Ovary (tissue), 9 donors: ENCODE results near the gene FLOT2. TPM values are rescaled to one million over a fixed set of nuclear protein-coding genes. Genes with fewer than 3 reads are reported as not detected.

Source experiments
- DNase-seq, 5 donors: peaks; one replicate each; pipeline ENCODE4 v3.0.0-alpha.2; 2019 to 2020
- H3K27ac ChIP-seq, 2 donors: fragments of 200-600 bp; one replicate each; pipeline versions ENCODE4 v1.5.1 to v1.8.0; 2019 to 2022
- H3K27me3 ChIP-seq: fragments of 200-600 bp; one replicate; pipeline ENCODE4 v1.8.0; 2022
- H3K36me3 ChIP-seq: fragments of 200-600 bp; sonication (generic); one replicate; pipeline ENCODE4 v1.5.1; 2019
- H3K4me1 ChIP-seq: one replicate; pipeline ENCODE4 v1.8.1; 2013; ENCODE audit warnings: mild to moderate bottlenecking, moderate library complexity; ENCODE audit not compliant: insufficient read depth
- H3K4me3 ChIP-seq: fragments of 200-600 bp; sonication (generic); one replicate; pipeline ENCODE4 v1.5.1; 2017
- H3K9me3 ChIP-seq, 2 donors: fragments of 200-600 bp in 1 of 2; sonication (generic) in 1 of 2; one replicate each; pipeline versions ENCODE4 v1.5.1 to v1.8.1; 2013 to 2019; ENCODE audit warnings: mild to moderate bottlenecking in 1 of 2, moderate library complexity in 1 of 2
- CTCF ChIP-seq, 3 donors: fragments of 450-650 bp in 2 of 3; fragments of 200-600 bp in 1 of 3; IDR thresholded peaks; one replicate each; pipeline versions ENCODE4 v1.5.1 to v1.8.0; 2016 to 2022; ENCODE audit warnings: antibody characterized with exemption in 3 of 3, mild to moderate bottlenecking in 1 of 3
- EP300 ChIP-seq: sonication (generic); formaldehyde crosslinking; IDR thresholded peaks from one replicate; pipeline ENCODE4 v1.6.1; 2017; ENCODE audit warnings: antibody characterized with exemption
- POLR2A ChIP-seq: fragments of 450-650 bp; IDR thresholded peaks from one replicate; pipeline ENCODE4 v1.6.1; 2017; ENCODE audit warnings: antibody characterized with exemption, mild to moderate bottlenecking, moderate library complexity
- whole genome bisulfite sequencing, 3 donors: extraction: QIAGEN DNeasy Blood & Tissue Kit in 1 of 3; methylation state at CpG; one replicate each; pipeline versions ENCODE4 v1.1.5 to v1.1.7; 2013 to 2017; 5-methylcytosine and 5-hydroxymethylcytosine counted together
- intact Hi-C, 4 donors: fragments of 100-400 bp; cut with DNase I; formaldehyde crosslinking; loops; one replicate each; pipeline versions ENCODE4 v1.11.0 to v1.15.1; 2022 to 2023
- polyA plus RNA-seq, 2 donors: library from polyadenylated mRNA; stranded (reverse); fragments of 200-250 nt in 1 of 2; fragments of 350-450 nt in 1 of 2; fragmentation: Illumina TruSeq in 1 of 2; extraction: RNeasy Lipid Tissue Mini Kit (QIAGEN cat#74804) in 1 of 2; gene quantifications; one replicate each; pipeline ENCODE4 v1.2.3, GENCODE V29; 2013 to 2014
- total RNA-seq, 7 donors: library from RNA; depleted of rRNA in 2 of 7; stranded (reverse); fragments of >200 nt in 2 of 7; fragmentation: NEBNext Ultra II Directional in 3 of 7; extraction: Animal tissue kit (Norgen Biotek cat#: 25700) in 3 of 7; gene quantifications; one replicate each; pipeline versions ENCODE4 v1.1.0 to v1.2.4, GENCODE V29; 2016 to 2023
- donor health status: DM: no; HTN: no; CAD: no; lungs with moderate emphysema.
- donor health status: DM: no; HTN: no; CAD: no.
- donor health status: Bipolar disorder and iron deficiency.
- donor health status: DM: yes; HTN: yes; CAD: no.
- donor health status: DM: no; HTN: no; CAD: no.
- donor health status: DM: yes; HTN: yes; CAD: no.

FLOT2 gene
- total and polyA plus RNA-seq, 9 donors, result 29.3 to 82.3 (median 72.6) TPM

DNA sequence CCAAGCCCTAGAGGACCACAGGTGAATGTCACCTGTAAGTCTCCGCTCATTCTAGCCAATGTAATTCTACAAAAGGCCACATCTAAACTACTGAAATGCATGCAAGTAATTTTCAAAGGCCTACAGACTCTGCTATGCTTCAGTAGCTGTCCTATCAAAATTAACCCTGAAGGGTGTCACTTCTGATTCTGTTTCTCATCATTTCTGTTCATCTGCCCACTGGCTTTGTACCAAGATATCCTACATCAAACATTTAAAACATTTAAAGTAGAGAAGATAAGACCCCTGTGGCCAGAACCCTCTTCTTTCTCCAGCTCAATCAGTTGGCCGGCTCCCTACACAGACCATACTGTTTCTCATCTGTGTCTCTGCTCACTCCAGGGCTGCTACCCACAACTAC is 32.3 kb upstream of the FLOT2 start:
- intact Hi-C loops, result no loop called here

GRCh38 chr17:28928061-28928460 is 30.5 kb upstream of the FLOT2 start:
- peaks cover 2% of the 10 kb centered on the region for H3K4me1 ChIP-seq
- 93 to 96% (median 94%) methylated on average over 2 of the region's 2 CpGs for WGBS, 3 donors
- DNase-seq, result no peak
- no peak overlapping the region for H3K27ac ChIP-seq
- no peaks in the 10 kb centered on the region for H3K9me3 ChIP-seq
- intact Hi-C loops, result no loop called here
- TF ChIP-seq POLR2A (no peak), CTCF (IDR thresholded peaks at IDR 0.05) (no peak), EP300 (no peak)
- no peaks in the 10 kb centered on the region for H3K27me3 ChIP-seq
- H3K36me3 ChIP-seq, result no peaks in the 10 kb centered on the region
- H3K4me3 ChIP-seq, result no peak overlapping the region

More for the DNA sequence above, 32.3 kb upstream of the FLOT2 start:
- TF ChIP-seq EP300 (no peak), CTCF (IDR thresholded peaks at IDR 0.05) (no peak), POLR2A (no peak)
- DNase-seq, result no peak
- H3K4me1 ChIP-seq, result peaks cover 2% of the 10 kb centered on the region
- H3K4me3 ChIP-seq, result no peak overlapping the region
- H3K27ac ChIP-seq, result no peak overlapping the region
- H3K36me3 ChIP-seq, result no peaks in the 10 kb centered on the region
- 95 to 100% (median 96%) methylated on average over 2 of the region's 2 CpGs for WGBS, 3 donors
- no peaks in the 10 kb centered on the region for H3K9me3 ChIP-seq
- no peaks in the 10 kb centered on the region for H3K27me3 ChIP-seq

DNA sequence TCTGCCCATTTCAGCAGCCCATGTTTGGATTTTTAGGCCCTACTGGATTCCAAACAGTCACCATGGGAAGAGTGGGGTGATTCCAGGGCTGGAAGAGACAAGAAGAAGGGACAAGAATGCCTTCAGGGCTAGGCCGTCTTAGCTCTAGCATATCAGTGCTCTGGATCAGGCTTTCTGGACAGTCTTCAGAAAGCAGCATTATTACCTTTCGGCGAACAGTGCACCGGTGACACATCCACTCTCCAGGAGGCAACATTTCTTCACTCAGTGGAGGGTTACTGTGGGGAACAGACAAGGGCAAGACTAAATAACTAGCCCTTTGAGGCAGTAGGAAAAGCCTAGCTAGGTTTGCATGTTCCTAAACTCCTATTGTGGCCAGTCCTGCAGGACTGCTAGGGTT is 29.3 kb upstream of the FLOT2 start:
- intact Hi-C loops, result no loop called here
- H3K27ac ChIP-seq, result no peak overlapping the region
- H3K4me3 ChIP-seq, result no peak overlapping the region
- DNase-seq, result no peak
- no peaks in the 10 kb centered on the region for H3K9me3 ChIP-seq
- TF ChIP-seq POLR2A (no peak), CTCF (IDR thresholded peaks at IDR 0.05) (no peak), EP300 (no peak)
- 93 to 98% (median 94%) methylated on average over 4 of the region's 4 CpGs for WGBS, 3 donors
- no peaks in the 10 kb centered on the region for H3K27me3 ChIP-seq
- peaks cover 2% of the 10 kb centered on the region for H3K4me1 ChIP-seq
- no peaks in the 10 kb centered on the region for H3K36me3 ChIP-seq

DNA sequence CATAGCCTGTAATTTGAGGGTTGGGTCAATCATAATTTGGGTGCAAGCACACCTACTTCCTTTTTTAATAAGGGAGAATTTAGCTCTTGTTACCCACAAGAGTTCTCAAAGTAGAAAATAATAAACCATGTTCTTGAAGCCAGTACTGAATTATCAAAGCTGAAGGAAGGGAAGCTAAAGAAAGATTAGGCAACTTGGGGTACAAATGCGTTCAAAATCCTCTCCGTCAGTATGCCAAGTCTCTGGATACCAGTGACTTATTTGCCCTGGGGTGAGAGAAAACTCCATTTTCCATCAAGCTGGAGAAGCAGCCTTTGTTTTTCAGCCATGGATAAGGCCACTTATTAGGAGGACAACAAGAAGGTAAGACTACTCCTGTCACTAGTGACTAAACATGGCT is 28.8 kb upstream of the FLOT2 start:
- peaks cover 2% of the 10 kb centered on the region for H3K4me1 ChIP-seq
- TF ChIP-seq POLR2A, result no peak
- TF ChIP-seq EP300, result no peak
- TF ChIP-seq CTCF (IDR thresholded peaks at IDR 0.05), result no peak
- H3K27me3 ChIP-seq, result no peaks in the 10 kb centered on the region
- no peak for DNase-seq
- H3K4me3 ChIP-seq, result no peak overlapping the region
- H3K9me3 ChIP-seq, result no peaks in the 10 kb centered on the region
- no peaks in the 10 kb centered on the region for H3K36me3 ChIP-seq
- 87 to 95% (median 93%) methylated on average over 2 of the region's 2 CpGs for WGBS, 3 donors
- intact Hi-C loops, result no loop called here
- no peak overlapping the region for H3K27ac ChIP-seq

DNA sequence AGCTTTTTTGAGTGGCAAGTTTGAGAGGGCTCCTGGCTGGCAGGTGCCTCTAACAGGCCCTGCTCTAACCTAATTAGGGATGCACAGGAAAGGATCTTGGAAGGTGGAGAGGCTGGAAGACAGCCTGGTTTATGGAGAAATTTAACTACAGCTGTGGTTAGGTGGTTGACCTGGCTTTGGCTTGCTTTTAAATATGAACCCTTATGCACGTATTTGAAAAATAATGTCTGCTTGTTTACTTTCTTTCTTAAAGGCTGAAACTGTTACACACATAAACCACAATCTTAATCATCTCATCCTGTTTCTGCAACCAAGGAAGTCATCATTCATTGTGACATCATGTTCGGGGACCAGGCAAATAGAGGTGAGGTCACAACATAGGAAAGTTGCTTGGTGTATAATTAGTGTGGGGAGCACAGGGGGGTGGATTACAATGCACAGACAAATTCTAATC is 28.4 kb upstream of the FLOT2 start:
- intact Hi-C loops, result no loop called here
- no peaks in the 10 kb centered on the region for H3K36me3 ChIP-seq
- H3K4me3 ChIP-seq, result no peak overlapping the region
- WGBS, 3 donors, result 27 to 47% (median 33%) methylated on average over 2 of the region's 2 CpGs
- no peak for TF ChIP-seq POLR2A
- TF ChIP-seq EP300, result no peak
- no peak for TF ChIP-seq CTCF (IDR thresholded peaks at IDR 0.05)
- peaks cover 2% of the 10 kb centered on the region for H3K4me1 ChIP-seq
- no peak for DNase-seq
- H3K27ac ChIP-seq, result no peak overlapping the region
- no peaks in the 10 kb centered on the region for H3K9me3 ChIP-seq
- no peaks in the 10 kb centered on the region for H3K27me3 ChIP-seq
